ENCODE results near the gene PRR29.

DNA sequence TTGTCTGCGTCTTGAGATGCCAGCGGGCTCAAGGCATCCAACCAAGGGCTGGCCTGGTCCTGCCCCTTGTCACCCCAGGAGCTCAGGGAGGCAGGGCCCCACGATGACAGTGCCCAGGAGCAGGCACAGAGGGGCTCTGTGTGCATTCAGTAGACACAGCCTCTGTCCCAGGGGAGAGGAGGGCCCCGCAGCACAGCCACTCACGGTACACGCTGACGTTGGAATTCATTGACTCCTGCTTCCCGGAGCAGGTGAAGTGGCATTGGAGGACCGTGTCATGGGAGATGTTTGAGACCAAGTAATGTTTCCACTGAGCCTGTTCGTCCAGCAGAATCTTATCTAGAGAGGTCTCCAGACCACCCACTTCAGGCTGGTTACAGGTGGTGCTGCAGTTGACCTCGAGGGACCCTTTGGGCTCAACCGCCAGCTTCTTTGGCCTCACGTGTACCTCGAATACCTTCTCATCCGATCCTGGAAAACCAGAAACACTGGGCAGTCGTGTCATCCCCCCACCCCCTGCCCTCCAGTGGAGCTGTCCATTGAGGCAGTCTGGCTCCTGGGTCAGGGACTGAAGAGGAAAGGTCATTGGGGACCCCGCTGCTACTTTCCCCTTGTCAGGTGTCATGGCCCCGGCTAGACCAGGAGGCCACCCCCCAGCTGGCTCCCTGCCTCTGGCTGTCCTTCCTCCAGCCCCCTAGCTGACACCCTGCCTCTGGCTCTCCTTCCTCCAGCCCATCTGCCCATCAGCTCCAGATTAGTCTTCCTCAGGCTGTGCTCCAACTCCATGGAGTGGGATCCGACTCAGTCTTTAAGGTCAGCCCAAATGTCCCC is 7.0 kb downstream of the PRR29 start:
- TF ChIP-seq, protein P1, sequence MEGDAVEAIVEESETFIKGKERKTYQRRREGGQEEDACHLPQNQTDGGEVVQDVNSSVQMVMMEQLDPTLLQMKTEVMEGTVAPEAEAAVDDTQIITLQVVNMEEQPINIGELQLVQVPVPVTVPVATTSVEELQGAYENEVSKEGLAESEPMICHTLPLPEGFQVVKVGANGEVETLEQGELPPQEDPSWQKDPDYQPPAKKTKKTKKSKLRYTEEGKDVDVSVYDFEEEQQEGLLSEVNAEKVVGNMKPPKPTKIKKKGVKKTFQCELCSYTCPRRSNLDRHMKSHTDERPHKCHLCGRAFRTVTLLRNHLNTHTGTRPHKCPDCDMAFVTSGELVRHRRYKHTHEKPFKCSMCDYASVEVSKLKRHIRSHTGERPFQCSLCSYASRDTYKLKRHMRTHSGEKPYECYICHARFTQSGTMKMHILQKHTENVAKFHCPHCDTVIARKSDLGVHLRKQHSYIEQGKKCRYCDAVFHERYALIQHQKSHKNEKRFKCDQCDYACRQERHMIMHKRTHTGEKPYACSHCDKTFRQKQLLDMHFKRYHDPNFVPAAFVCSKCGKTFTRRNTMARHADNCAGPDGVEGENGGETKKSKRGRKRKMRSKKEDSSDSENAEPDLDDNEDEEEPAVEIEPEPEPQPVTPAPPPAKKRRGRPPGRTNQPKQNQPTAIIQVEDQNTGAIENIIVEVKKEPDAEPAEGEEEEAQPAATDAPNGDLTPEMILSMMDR (conservative IDR thresholded peaks at IDR 0.05; ENCODE audit: low read depth, low read length), result no peak
- no peak for TF ChIP-seq EZH2 (IDR thresholded peaks at IDR 0.05; ENCODE audit: low read length, unreplicated experiment)

Data from PC-3 (cell line).